OCI-LY7 (cell line): ENCODE data around the gene PTPRB.
"Not testable (repeated sequence)": the region's sequence is repeated elsewhere in the genome, so short reads cannot be mapped to it uniquely, and the experiment has no call there.

Source experiments
- EZH2phosphoT487 ChIP-seq: fragments of 200-600 bp; sonication (generic); IDR thresholded peaks from 2 replicates; pipeline ENCODE4 v1.6.1; 2018; ENCODE audit warnings: low read depth, borderline replicate concordance, mild to moderate bottlenecking, mixed run types, antibody characterized with exemption, low read length, moderate library complexity, mixed read lengths
- TF ChIP-seq, protein P1 (sequence below): fragments of 200-600 bp; sonication (generic); conservative IDR thresholded peaks from 2 replicates; pipeline ENCODE4 v1.5.1; 2014; ENCODE audit warnings: mild to moderate bottlenecking, antibody characterized with exemption, low read length, moderate library complexity, mixed read lengths

DNA sequence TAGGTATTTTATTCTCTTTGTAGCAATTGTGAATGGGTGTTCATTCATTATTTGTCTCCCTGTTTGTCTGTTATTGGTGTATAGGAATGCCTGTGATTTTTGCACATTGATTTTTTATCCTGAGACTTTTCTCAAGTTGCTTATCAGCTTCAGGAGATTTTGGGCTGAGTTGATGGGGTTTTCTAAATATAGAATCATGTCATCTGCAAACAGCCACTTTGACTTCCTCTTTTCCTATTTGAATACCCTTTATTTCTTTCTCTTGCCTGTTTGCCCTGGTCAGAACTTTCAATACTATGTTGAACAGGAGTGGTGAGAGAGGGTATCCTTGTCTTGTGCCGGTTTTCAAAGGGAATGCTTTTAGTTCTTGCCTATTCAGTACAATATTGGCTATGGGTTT lies 144.3 kb downstream of the PTPRB start:
- TF ChIP-seq, protein P1, sequence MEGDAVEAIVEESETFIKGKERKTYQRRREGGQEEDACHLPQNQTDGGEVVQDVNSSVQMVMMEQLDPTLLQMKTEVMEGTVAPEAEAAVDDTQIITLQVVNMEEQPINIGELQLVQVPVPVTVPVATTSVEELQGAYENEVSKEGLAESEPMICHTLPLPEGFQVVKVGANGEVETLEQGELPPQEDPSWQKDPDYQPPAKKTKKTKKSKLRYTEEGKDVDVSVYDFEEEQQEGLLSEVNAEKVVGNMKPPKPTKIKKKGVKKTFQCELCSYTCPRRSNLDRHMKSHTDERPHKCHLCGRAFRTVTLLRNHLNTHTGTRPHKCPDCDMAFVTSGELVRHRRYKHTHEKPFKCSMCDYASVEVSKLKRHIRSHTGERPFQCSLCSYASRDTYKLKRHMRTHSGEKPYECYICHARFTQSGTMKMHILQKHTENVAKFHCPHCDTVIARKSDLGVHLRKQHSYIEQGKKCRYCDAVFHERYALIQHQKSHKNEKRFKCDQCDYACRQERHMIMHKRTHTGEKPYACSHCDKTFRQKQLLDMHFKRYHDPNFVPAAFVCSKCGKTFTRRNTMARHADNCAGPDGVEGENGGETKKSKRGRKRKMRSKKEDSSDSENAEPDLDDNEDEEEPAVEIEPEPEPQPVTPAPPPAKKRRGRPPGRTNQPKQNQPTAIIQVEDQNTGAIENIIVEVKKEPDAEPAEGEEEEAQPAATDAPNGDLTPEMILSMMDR = not testable (repeated sequence)
- TF ChIP-seq EZH2phosphoT487 = not testable (repeated sequence)
